Raji (cell line): ENCODE data around the gene MBNL3.

Source experiments
- POLR2A ChIP-seq: IDR thresholded peaks from 2 replicates; pipeline ENCODE4 v1.6.1; 2011; ENCODE audit warnings: low read depth, low read length, control low read depth; ENCODE audit not compliant: insufficient read depth

MBNL3 gene

GRCh38 chrX:132409780-132410556, 78.9 kb downstream of the MBNL3 start:
- no peak for TF ChIP-seq POLR2A

- TF ChIP-seq POLR2A = no peak
Measured at GRCh38 chrX:132407691-132408090, 81.1 kb downstream of the MBNL3 start.

GRCh38 chrX:132406106-132406505, 82.7 kb downstream of the MBNL3 start:
- TF ChIP-seq POLR2A = no peak

- TF ChIP-seq POLR2A = no peak
Measured at GRCh38 chrX:132404266-132404665, 84.6 kb downstream of the MBNL3 start.

- no peak for TF ChIP-seq POLR2A
Measured at GRCh38 chrX:132401935-132402334, 86.9 kb downstream of the MBNL3 start.

- no peak for TF ChIP-seq POLR2A
Measured at GRCh38 chrX:132400706-132401105, 88.1 kb downstream of the MBNL3 start.

- no peak for TF ChIP-seq POLR2A
Measured at GRCh38 chrX:132395645-132396044, 93.2 kb downstream of the MBNL3 start.

- TF ChIP-seq POLR2A = no peak
Measured at GRCh38 chrX:132395026-132395425, 93.8 kb downstream of the MBNL3 start.

- no peak for TF ChIP-seq POLR2A
Measured at GRCh38 chrX:132394591-132394990, 94.2 kb downstream of the MBNL3 start.

GRCh38 chrX:132393992-132394391, 94.8 kb downstream of the MBNL3 start:
- no peak for TF ChIP-seq POLR2A

- TF ChIP-seq POLR2A = no peak
Measured at GRCh38 chrX:132393485-132393884, 95.4 kb downstream of the MBNL3 start.

- no peak for TF ChIP-seq POLR2A
Measured at GRCh38 chrX:132393085-132393484, 95.8 kb downstream of the MBNL3 start.

- no peak for TF ChIP-seq POLR2A
Measured at GRCh38 chrX:132390792-132391191, 98.0 kb downstream of the MBNL3 start.

- no peak for TF ChIP-seq POLR2A
Measured at GRCh38 chrX:132389480-132389879, 99.4 kb downstream of the MBNL3 start.

- no peak for TF ChIP-seq POLR2A
Measured at GRCh38 chrX:132388371-132388770, 100.5 kb downstream of the MBNL3 start.

GRCh38 chrX:132384301-132384700, 104.5 kb downstream of the MBNL3 start:
- no peak for TF ChIP-seq POLR2A

GRCh38 chrX:132382068-132382467, 106.8 kb downstream of the MBNL3 start:
- TF ChIP-seq POLR2A = no peak
